Glutamatergic neuron (in vitro differentiated cells): Measurements from ENCODE around the gene PCK1. TPM values are rescaled to one million over a fixed set of nuclear protein-coding genes. Genes with fewer than 3 reads are reported as not detected.
"Not testable (repeated sequence)": the region's sequence is repeated elsewhere in the genome, so short reads cannot be mapped to it uniquely, and the experiment has no call there.

ENCODE experiments used
- DNase-seq: peaks from one replicate; pipeline ENCODE4 v3.0.0; 2022
- H3K27ac Mint-ChIP-seq: one replicate; pipeline ENCODE4 v1.8.0; 2020; ENCODE audit warnings: mild to moderate bottlenecking, mixed read lengths, inconsistent platforms; ENCODE audit not compliant: unreplicated experiment
- H3K27me3 Mint-ChIP-seq: one replicate; pipeline ENCODE4 v1.8.0; 2020; ENCODE audit warnings: mild to moderate bottlenecking, moderate library complexity, mixed read lengths, inconsistent platforms; ENCODE audit not compliant: unreplicated experiment
- H3K36me3 Mint-ChIP-seq: one replicate; pipeline ENCODE4 v1.8.0; 2020; ENCODE audit warnings: mild to moderate bottlenecking, mixed read lengths, inconsistent platforms; ENCODE audit not compliant: unreplicated experiment
- H3K4me1 Mint-ChIP-seq: one replicate; pipeline ENCODE4 v1.8.0; 2020; ENCODE audit warnings: mild to moderate bottlenecking, low read depth, mixed read lengths, inconsistent platforms; ENCODE audit not compliant: unreplicated experiment
- H3K4me3 Mint-ChIP-seq: one replicate; pipeline ENCODE4 v1.8.0; 2020; ENCODE audit warnings: mild to moderate bottlenecking, mixed read lengths, inconsistent platforms; ENCODE audit not compliant: unreplicated experiment
- H3K9me3 Mint-ChIP-seq: one replicate; pipeline ENCODE4 v1.8.0; 2020; ENCODE audit warnings: mild to moderate bottlenecking, moderate library complexity, mixed read lengths, inconsistent platforms; ENCODE audit not compliant: unreplicated experiment
- CTCF ChIP-seq: fragments of 200-600 bp; sonication (generic); IDR thresholded peaks from one replicate; pipeline ENCODE4 v1.5.0; 2021; ENCODE audit not compliant: partially characterized antibody, unreplicated experiment
- long read RNA-seq: library from polyadenylated mRNA; unstranded; transcript quantifications from one replicate; pipeline ENCODE4 v2.0.0, GENCODE V29; 2020; ENCODE audit not compliant: unreplicated experiment
- total RNA-seq: library from RNA; stranded (reverse); fragmentation: NEBNext Ultra II Directional; extraction: Animal tissue kit (Norgen Biotek cat#: 25700); gene quantifications from one replicate; pipeline ENCODE4 v1.2.1, GENCODE V29; 2021; ENCODE audit not compliant: unreplicated experiment

Gene PCK1
- not detected for total RNA-seq
- long read RNA-seq: 0 reads

GRCh38 chr20:57560554-57561355, at the start of gene PCK1:
PCK1 (plus strand) TSS chr20:57561110; CDS start chr20:57561412, 302 bp downstream.
- Mint-ChIP-seq H3K9me3 (peaks cover 3% of the 10 kb centered on the region), H3K4me3 (no peak within 1 kb of the TSS), H3K36me3 (peaks cover 6% of the 10 kb centered on the region), H3K27me3 (no peaks in the 10 kb centered on the region), H3K27ac (no peak within 1 kb of the TSS), H3K4me1 (no peaks in the 10 kb centered on the region)
- DNase-seq: no peak
- TF ChIP-seq CTCF: no peak

- not testable (repeated sequence) for H3K27me3 Mint-ChIP-seq, H3K27ac Mint-ChIP-seq, H3K4me1 Mint-ChIP-seq, DNase-seq, H3K36me3 Mint-ChIP-seq, H3K9me3 Mint-ChIP-seq, H3K4me3 Mint-ChIP-seq
Observed at GRCh38 chr20:57511709-57512108, 49.2 kb upstream of the PCK1 start.

GRCh38 chr20:57512432-57512831, 48.5 kb upstream of the PCK1 start:
- Mint-ChIP-seq H3K36me3 (no peaks in the 10 kb centered on the region), H3K9me3 (no peaks in the 10 kb centered on the region), H3K27ac (no peak overlapping the region), H3K27me3 (peaks cover 3% of the 10 kb centered on the region), H3K4me3 (no peak overlapping the region), H3K4me1 (no peaks in the 10 kb centered on the region)
- no peak for TF ChIP-seq CTCF
- DNase-seq: no peak

GRCh38 chr20:57513199-57513598, 47.7 kb upstream of the PCK1 start:
- no peaks in the 10 kb centered on the region for H3K4me1 Mint-ChIP-seq
- H3K4me3 Mint-ChIP-seq: no peak overlapping the region
- DNase-seq: no peak
- no peaks in the 10 kb centered on the region for H3K36me3 Mint-ChIP-seq
- no peak for TF ChIP-seq CTCF
- no peak overlapping the region for H3K27ac Mint-ChIP-seq
- H3K9me3 Mint-ChIP-seq: no peaks in the 10 kb centered on the region
- H3K27me3 Mint-ChIP-seq: peaks cover 3% of the 10 kb centered on the region

GRCh38 chr20:57514273-57514751, 46.6 kb upstream of the PCK1 start:
- DNase-seq: peak; percentile 65
- peak; percentile 73 for TF ChIP-seq CTCF
- no peak overlapping the region for H3K27ac Mint-ChIP-seq

More at GRCh38 chr20:57514273-57514751, 46.6 kb upstream of the PCK1 start:
- Mint-ChIP-seq H3K36me3 (no peaks in the 10 kb centered on the region), H3K4me3 (no peak overlapping the region), H3K4me1 (no peaks in the 10 kb centered on the region), H3K9me3 (no peaks in the 10 kb centered on the region), H3K27me3 (peaks cover 4% of the 10 kb centered on the region)
